Thyroid gland (tissue), 4 donors: Measurements from ENCODE around the gene HSPA8. TPM values are rescaled to one million over a fixed set of nuclear protein-coding genes. Genes with fewer than 3 reads are reported as not detected.
"Not testable (repeated sequence)": the region's sequence is repeated elsewhere in the genome, so short reads cannot be mapped to it uniquely, and the experiment has no call there.

Experiments used
- DNase-seq, 2 donors: peaks; one replicate each; pipeline ENCODE4 v3.0.0-alpha.2; 2019
- H3K27ac ChIP-seq, 3 donors: fragments of 200-600 bp; sonication (generic); 1 replicate in 2 of 3; 2 replicates in 1 of 3; pipeline ENCODE4 v1.5.1; 2016 to 2019; ENCODE audit warnings: mild to moderate bottlenecking in 1 of 3, moderate library complexity in 1 of 3
- H3K27me3 ChIP-seq: fragments of 200-600 bp; sonication (generic); one replicate; pipeline ENCODE4 v1.5.1; 2019
- H3K36me3 ChIP-seq, 2 donors: fragments of 200-600 bp; sonication (generic); one replicate each; pipeline ENCODE4 v1.5.1; 2016 to 2019
- H3K4me1 ChIP-seq, 2 donors: fragments of 200-600 bp; sonication (generic); one replicate each; pipeline ENCODE4 v1.5.1; 2017 to 2019
- H3K4me3 ChIP-seq, 3 donors: fragments of 200-600 bp; sonication (generic); replicated peaks in 1 of 3; 1 replicate in 2 of 3; 2 replicates in 1 of 3; pipeline ENCODE4 v1.5.1; 2016; ENCODE audit warnings: mild to moderate bottlenecking in 1 of 3
- H3K9me3 ChIP-seq: fragments of 200-600 bp; sonication (generic); one replicate; pipeline ENCODE4 v1.5.1; 2017
- CTCF ChIP-seq, 6 experiments: fragments of 200-600 bp in 3 of 6; fragments of 450-650 bp in 3 of 6; sonication (generic) in 3 of 6; IDR thresholded peaks; one replicate each; pipeline ENCODE4 v1.5.1; 2016 to 2019; ENCODE audit warnings: antibody characterized with exemption in 6 of 6, mild to moderate bottlenecking in 2 of 6, inconsistent platforms in 1 of 6, moderate library complexity in 1 of 6
- POLR2A ChIP-seq, 2 donors: fragments of 450-650 bp; IDR thresholded peaks; one replicate each; pipeline ENCODE4 v1.6.1; 2017; ENCODE audit warnings: antibody characterized with exemption in 2 of 2, mild to moderate bottlenecking in 2 of 2, moderate library complexity in 1 of 2
- WGBS, 2 donors: methylation state at CpG; one replicate each; pipeline ENCODE4 v1.1.5; 2017; 5-methylcytosine and 5-hydroxymethylcytosine counted together
- intact Hi-C: fragments of 100-400 bp; cut with DNase I; formaldehyde crosslinking; loops from one replicate; pipeline ENCODE4 v1.15.1; 2023
- total RNA-seq, 4 donors: library from RNA; depleted of rRNA; stranded (reverse); fragments of >200 nt; gene quantifications; one replicate each; pipeline ENCODE4 v1.2.3, GENCODE V29; 2016

Gene HSPA8
- total RNA-seq, 4 donors from 2014 or later = 641 to 1,030 (median 860) TPM

- WGBS, 2 donors = 81 to 84% methylated on average over 6 of the region's 6 CpGs
- peaks cover 0 to 2% of the 10 kb centered on the region in 2 donors for H3K4me1 ChIP-seq
These were observed 29.6 kb upstream of the HSPA8 start for GRCh38 chr11:123091506-123091905.

GRCh38 chr11:123090168-123090567 lies 28.2 kb upstream of the HSPA8 start:
- peaks cover 0 to 10% of the 10 kb centered on the region in 2 donors for H3K4me1 ChIP-seq
- intact Hi-C loops, H3K36me3 ChIP-seq, DNase-seq, H3K4me3 ChIP-seq, H3K27ac ChIP-seq, H3K27me3 ChIP-seq, H3K9me3 ChIP-seq: not testable (repeated sequence)
- WGBS, 2 donors = 94 to 95% methylated on average over 8 of the region's 8 CpGs

More at GRCh38 chr11:123091506-123091905, 29.6 kb upstream of the HSPA8 start:
- H3K9me3 ChIP-seq = no peaks in the 10 kb centered on the region
- H3K36me3 ChIP-seq = no peaks in the 10 kb centered on the region
- H3K4me3 ChIP-seq = no peak overlapping the region
- no peak for TF ChIP-seq CTCF (IDR thresholded peaks at IDR 0.05)
- no peak for TF ChIP-seq POLR2A (IDR thresholded peaks at IDR 0.05)
- intact Hi-C loops = no loop called here
- DNase-seq = no peak
- no peaks in the 10 kb centered on the region for H3K27me3 ChIP-seq
- H3K27ac ChIP-seq = no peak overlapping the region

GRCh38 chr11:123088896-123089295 lies 27.0 kb upstream of the HSPA8 start:
- WGBS, 2 donors = 67 to 77% methylated on average over 9 to 10 of the region's 10 CpGs
- DNase-seq, H3K4me3 ChIP-seq, H3K27ac ChIP-seq, H3K9me3 ChIP-seq, H3K36me3 ChIP-seq, intact Hi-C loops, H3K27me3 ChIP-seq: not testable (repeated sequence)
- peaks cover 0 to 10% of the 10 kb centered on the region in 2 donors for H3K4me1 ChIP-seq

- H3K4me1 ChIP-seq = peaks cover 0 to 10% of the 10 kb centered on the region in 2 donors
- not testable (repeated sequence) for DNase-seq
These were observed 25.7 kb upstream of the HSPA8 start for GRCh38 chr11:123087657-123088056.

GRCh38 chr11:123086305-123086704 lies 24.4 kb upstream of the HSPA8 start:
- intact Hi-C loops = no loop called here
- WGBS, 2 donors = 29 to 56% methylated on average over 1 of the region's 1 CpG
- Histone ChIP-seq H3K27me3 (no peaks in the 10 kb centered on the region), H3K36me3 (no peaks in the 10 kb centered on the region), H3K27ac (no peak overlapping the region), H3K9me3 (no peaks in the 10 kb centered on the region), H3K4me3 (no peak overlapping the region), H3K4me1 (peaks cover 0 to 10% of the 10 kb centered on the region in 2 donors)
- DNase-seq = peak; percentile 48 to 53
- TF ChIP-seq POLR2A (IDR thresholded peaks at IDR 0.05) (no peak), CTCF (IDR thresholded peaks at IDR 0.05) (no peak)

More at GRCh38 chr11:123087657-123088056, 25.7 kb upstream of the HSPA8 start:
- H3K36me3 ChIP-seq, intact Hi-C loops, H3K27me3 ChIP-seq, H3K27ac ChIP-seq, H3K4me3 ChIP-seq, H3K9me3 ChIP-seq: not testable (repeated sequence)
- WGBS, 2 donors = 88 to 96% methylated on average over 5 of the region's 5 CpGs

- Histone ChIP-seq H3K9me3 (no peaks in the 10 kb centered on the region), H3K4me3 (no peak overlapping the region), H3K36me3 (no peaks in the 10 kb centered on the region), H3K4me1 (peaks cover 0 to 10% of the 10 kb centered on the region in 2 donors), H3K27me3 (no peaks in the 10 kb centered on the region), H3K27ac (no peak overlapping the region)
- TF ChIP-seq POLR2A (IDR thresholded peaks at IDR 0.05) (no peak), CTCF (IDR thresholded peaks at IDR 0.05) (no peak)
- intact Hi-C loops = no loop called here
- no peak for DNase-seq
- WGBS, 2 donors = 95 to 100% methylated on average over 5 of the region's 5 CpGs
These were observed 23.6 kb upstream of the HSPA8 start for GRCh38 chr11:123085497-123085896.

GRCh38 chr11:123084454-123084853 lies 22.5 kb upstream of the HSPA8 start:
- Histone ChIP-seq H3K4me3 (no peak overlapping the region), H3K27me3 (no peaks in the 10 kb centered on the region), H3K27ac (no peak overlapping the region), H3K4me1 (peaks cover 0 to 10% of the 10 kb centered on the region in 2 donors), H3K36me3 (no peaks in the 10 kb centered on the region), H3K9me3 (no peaks in the 10 kb centered on the region)
- DNase-seq = no peak
- WGBS, 2 donors = 96% methylated on average over 7 of the region's 7 CpGs
- intact Hi-C loops = no loop called here
- TF ChIP-seq POLR2A (IDR thresholded peaks at IDR 0.05) (no peak), CTCF (IDR thresholded peaks at IDR 0.05) (no peak)
